Liver (tissue), 9 donors: ENCODE measurements around the gene SOX10. TPM values are rescaled to one million over a fixed set of nuclear protein-coding genes. Genes with fewer than 3 reads are reported as not detected.

Experiments used
- DNase-seq: peaks from one replicate; pipeline ENCODE4 v3.0.0-alpha.2; 2017; ENCODE audit warnings: low spot score
- H3K27ac ChIP-seq, 2 donors: one replicate each; pipeline ENCODE4 v1.7.0; 2013; ENCODE audit warnings: inconsistent platforms in 2 of 2, low read length in 2 of 2, control low read depth in 1 of 2, low read depth in 1 of 2, mild to moderate bottlenecking in 1 of 2
- H3K27me3 ChIP-seq, 4 donors: one replicate each; pipeline versions ENCODE4 v1.6.1 to v1.7.0; 2013; ENCODE audit warnings: low read length in 3 of 4, inconsistent platforms in 1 of 4, mild to moderate bottlenecking in 1 of 4, moderate library complexity in 1 of 4; ENCODE audit not compliant: control insufficient read depth in 4 of 4, insufficient read depth in 4 of 4
- H3K36me3 ChIP-seq, 4 donors: one replicate each; pipeline versions ENCODE4 v1.6.1 to v1.7.0; 2013; ENCODE audit warnings: low read length in 3 of 4, mild to moderate bottlenecking in 3 of 4, low read depth in 1 of 4, moderate library complexity in 1 of 4; ENCODE audit not compliant: control insufficient read depth in 4 of 4, insufficient read depth in 3 of 4
- H3K4me1 ChIP-seq, 4 donors: one replicate each; pipeline versions ENCODE4 v1.6.1 to v1.7.0; 2013; ENCODE audit warnings: low read length in 3 of 4, mild to moderate bottlenecking in 3 of 4, moderate library complexity in 1 of 4; ENCODE audit not compliant: control insufficient read depth in 4 of 4, insufficient read depth in 4 of 4
- H3K4me3 ChIP-seq, 3 donors: one replicate each; pipeline versions ENCODE4 v1.6.1 to v1.7.0; 2013; ENCODE audit warnings: low read length in 3 of 3, control low read depth in 1 of 3, low read depth in 1 of 3, mild to moderate bottlenecking in 1 of 3
- H3K9ac ChIP-seq, 2 donors: one replicate each; pipeline ENCODE4 v1.7.0; 2013; ENCODE audit warnings: low read length in 2 of 2, mild to moderate bottlenecking in 2 of 2, moderate library complexity in 2 of 2, control low read depth in 1 of 2, low read depth in 1 of 2
- H3K9me3 ChIP-seq, 4 donors: one replicate each; pipeline versions ENCODE4 v1.6.1 to v1.7.0; 2013; ENCODE audit warnings: low read length in 3 of 4; ENCODE audit not compliant: control insufficient read depth in 4 of 4
- ATF3 ChIP-seq: IDR thresholded peaks from 2 replicates; pipeline ENCODE4 v1.6.1; 2016; ENCODE audit warnings: antibody characterized with exemption
- EGR1 ChIP-seq, 2 donors: IDR thresholded peaks; 2 replicates each; pipeline ENCODE4 v1.6.1; 2016 to 2018; ENCODE audit warnings: antibody characterized with exemption in 2 of 2, low read depth in 2 of 2
- FOXA1 ChIP-seq: IDR thresholded peaks from 2 replicates; pipeline ENCODE4 v1.6.1; 2016; ENCODE audit warnings: antibody characterized with exemption
- FOXA2 ChIP-seq: IDR thresholded peaks from 2 replicates; pipeline ENCODE4 v1.6.1; 2016; ENCODE audit warnings: antibody characterized with exemption
- GABPA ChIP-seq, 2 donors: IDR thresholded peaks in 1 of 2; conservative IDR thresholded peaks in 1 of 2; 2 replicates each; pipeline ENCODE4 v1.6.1; 2016; ENCODE audit warnings: antibody characterized with exemption in 2 of 2, mild to moderate bottlenecking in 1 of 2, moderate library complexity in 1 of 2
- HNF4G ChIP-seq: IDR thresholded peaks from 2 replicates; pipeline ENCODE4 v1.6.1; 2016; ENCODE audit warnings: antibody characterized with exemption
- JUND ChIP-seq, 2 donors: IDR thresholded peaks; 2 replicates each; pipeline ENCODE4 v1.6.1; 2016; ENCODE audit warnings: antibody characterized with exemption in 2 of 2
- MAX ChIP-seq: IDR thresholded peaks from 2 replicates; pipeline ENCODE4 v1.6.1; 2016; ENCODE audit warnings: antibody characterized with exemption
- NR2F2 ChIP-seq: IDR thresholded peaks from 2 replicates; pipeline ENCODE4 v1.6.1; 2016; ENCODE audit warnings: antibody characterized with exemption
- RAD21 ChIP-seq, 2 donors: IDR thresholded peaks; 2 replicates each; pipeline ENCODE4 v1.6.1; 2016; ENCODE audit warnings: antibody characterized with exemption in 2 of 2, mild to moderate bottlenecking in 2 of 2
- REST ChIP-seq: IDR thresholded peaks from 2 replicates; pipeline ENCODE4 v1.6.1; 2016; ENCODE audit warnings: antibody characterized with exemption, mild to moderate bottlenecking
- RXRA ChIP-seq, 2 donors: IDR thresholded peaks; 2 replicates each; pipeline ENCODE4 v1.6.1; 2017 to 2018; ENCODE audit warnings: antibody characterized with exemption in 2 of 2, mild to moderate bottlenecking in 1 of 2
- SP1 ChIP-seq: IDR thresholded peaks from 2 replicates; pipeline ENCODE4 v1.6.1; 2018; ENCODE audit warnings: antibody characterized with exemption, mild to moderate bottlenecking
- TAF1 ChIP-seq: conservative IDR thresholded peaks from 2 replicates; pipeline ENCODE4 v1.6.1; 2016; ENCODE audit warnings: antibody characterized with exemption, mild to moderate bottlenecking
- YY1 ChIP-seq: IDR thresholded peaks from 2 replicates; pipeline ENCODE4 v1.6.1; 2016; ENCODE audit warnings: antibody characterized with exemption, mild to moderate bottlenecking
- ZBTB33 ChIP-seq: IDR thresholded peaks from 2 replicates; pipeline ENCODE4 v1.6.1; 2016; ENCODE audit warnings: antibody characterized with exemption
- WGBS: extraction: QIAGEN DNeasy Blood & Tissue Kit; methylation state at CpG from one replicate; pipeline ENCODE4 v1.1.7; 2013; 5-methylcytosine and 5-hydroxymethylcytosine counted together
- polyA plus RNA-seq, 2 donors: library from polyadenylated mRNA; stranded (reverse) in 1 of 2; unstranded in 1 of 2; fragments of 200-250 nt in 1 of 2; fragments of >200 nt in 1 of 2; fragmentation: Nextera tagmentation in 1 of 2; extraction: Ambion mirVana in 1 of 2; gene quantifications; one replicate each; pipeline versions ENCODE4 v1.2.1 to v1.2.3, GENCODE V29; 2013 to 2015
- total RNA-seq, 2 donors: library from RNA; depleted of rRNA; stranded (reverse); fragments of >200 nt; gene quantifications; one replicate each; pipeline ENCODE4 v1.2.3, GENCODE V29; 2014
- donor health status: healthy.
- donor health status: healthy.
- donor health status: healthy.
- donor health status: healthy.
- donor health status: healthy.

Gene SOX10
- total and polyA plus RNA-seq, 4 donors, result 0.05 to 0.29 (median 0.07) TPM

- TF ChIP-seq REST, result no peak
- TF ChIP-seq FOXA1, result no peak
- TF ChIP-seq RAD21 (IDR thresholded peaks at IDR 0.05), result no peak
- TF ChIP-seq FOXA2, result no peak
- no peak for TF ChIP-seq MAX
Measured at GRCh38 chr22:37985050-37985585, 763 bp upstream of the SOX10 start (continued).

GRCh38 chr22:37982938-37983859 is 1.2 kb downstream of the SOX10 start:
- TF ChIP-seq ZBTB33 (no peak), SP1 (no peak), GABPA (IDR thresholded peaks at IDR 0.05 in 1 of 2, conservative IDR thresholded peaks at IDR 0.05 in 1 of 2) (no peak), EGR1 (IDR thresholded peaks at IDR 0.05; ENCODE audit: low read depth in 2 of 2) (no peak), NR2F2 (no peak), HNF4G (no peak), FOXA2 (no peak), TAF1 (no peak), YY1 (no peak), ATF3 (no peak), RXRA (IDR thresholded peaks at IDR 0.05) (no peak), JUND (IDR thresholded peaks at IDR 0.05) (no peak)
- WGBS, result 78% methylated on average over 84 of the region's 84 CpGs
- no peaks in the 10 kb centered on the region for H3K27me3 ChIP-seq
- H3K9ac ChIP-seq, result no peak overlapping the region
- no peak for DNase-seq
- no peaks in the 10 kb centered on the region for H3K9me3 ChIP-seq
- H3K4me1 ChIP-seq, result peaks cover 10 to 27% (median 22%) of the 10 kb centered on the region in 4 donors
- no peak overlapping the region for H3K27ac ChIP-seq
- no peak overlapping the region for H3K4me3 ChIP-seq
- H3K36me3 ChIP-seq, result no peaks in the 10 kb centered on the region
